ENCODE measurements around the gene URB1.

GRCh38 chr21:32364387-32364786 lies 28.4 kb downstream of the URB1 start:
- TF ChIP-seq SP1 (IDR thresholded peaks at IDR 0.05; ENCODE audit: low read depth, low read length) (no peak), MAFK (IDR thresholded peaks at IDR 0.05; ENCODE audit: low read depth, low read length) (no peak), CTCF (IDR thresholded peaks at IDR 0.05; ENCODE audit: control extremely low read depth in 1 of 3, insufficient read depth in 1 of 3, low read depth in 1 of 3, low read length in 3 of 3) (no peak), RAD21 (IDR thresholded peaks at IDR 0.05 in 1 of 2, conservative IDR thresholded peaks at IDR 0.05 in 1 of 2; ENCODE audit: low read depth in 2 of 2, low read length in 2 of 2) (no peak)
